ENCODE data around the gene ZNF609.

DNA sequence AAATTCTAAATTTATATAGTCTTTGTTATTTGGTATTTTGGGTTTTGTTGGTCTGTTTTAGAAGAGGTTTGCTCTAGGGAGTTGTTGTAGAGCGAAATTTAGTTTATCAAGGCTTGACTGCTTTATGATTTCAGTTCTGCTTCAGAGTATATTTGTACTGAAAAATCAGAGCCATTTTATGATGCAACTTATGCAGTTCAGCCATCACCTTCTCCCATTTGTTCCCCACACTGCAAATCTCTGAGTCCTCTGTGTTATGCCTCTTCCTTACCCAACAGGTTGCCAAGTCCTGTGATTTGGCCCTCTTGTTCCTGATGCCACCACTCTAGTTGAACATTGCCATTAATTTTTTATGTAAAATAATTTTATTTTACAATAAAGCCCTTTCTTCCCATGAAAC lies 140.4 kb downstream of the ZNF609 start:
- TF ChIP-seq POLR2A (IDR thresholded peaks at IDR 0.05; ENCODE audit: low read depth, low read length) (no peak), POLR2AphosphoS5 (IDR thresholded peaks at IDR 0.05; ENCODE audit: low read depth, low read length) (no peak), TAF1 (IDR thresholded peaks at IDR 0.05; ENCODE audit: borderline replicate concordance, low read depth, low read length) (no peak)

Measured in GM12892 (cell line).